A549 (cell line): ENCODE data around the gene KSR2.

Source experiments
- CHD4 ChIP-seq: fragments of 200-600 bp; sonication (generic); IDR thresholded peaks from 2 replicates; pipeline ENCODE4 v1.6.1; 2016; ENCODE audit warnings: antibody characterized with exemption, mild to moderate bottlenecking, borderline replicate concordance
- CTCF ChIP-seq: fragments of >200 bp; sonication (Bioruptor Twin); formaldehyde crosslinking; IDR thresholded peaks from 3 replicates; pipeline ENCODE4 v1.5.1; 2016
- EP300 ChIP-seq, 2 experiments: fragments of >200 bp; sonication (Bioruptor Twin); formaldehyde crosslinking; IDR thresholded peaks; 2 replicates in 1 of 2; 3 replicates in 1 of 2; pipeline ENCODE4 v1.6.1; 2016 to 2017
- GATA3 ChIP-seq: IDR thresholded peaks from 2 replicates; pipeline ENCODE4 v1.6.1; 2012; ENCODE audit warnings: borderline replicate concordance
- HMGXB4 ChIP-seq: fragments of 250-450 bp; sonication (Bioruptor Pico); IDR thresholded peaks from 2 replicates; pipeline ENCODE4 v1.5.0; 2021; ENCODE audit warnings: mild to moderate bottlenecking, moderate library complexity, borderline replicate concordance
- KDM5A ChIP-seq: fragments of 200-600 bp; sonication (generic); IDR thresholded peaks from 2 replicates; pipeline ENCODE4 v1.6.1; 2016; ENCODE audit warnings: antibody characterized with exemption, mild to moderate bottlenecking
- MAX ChIP-seq: IDR thresholded peaks from 2 replicates; pipeline ENCODE4 v1.6.1; 2012
- POLR2A ChIP-seq: IDR thresholded peaks from 2 replicates; pipeline ENCODE4 v1.6.1; 2012; ENCODE audit warnings: mild to moderate bottlenecking, low read length
- ZFP36 ChIP-seq: fragments of 450-650 bp; IDR thresholded peaks from 2 replicates; pipeline ENCODE4 v1.6.1; 2014; ENCODE audit warnings: borderline replicate concordance; ENCODE audit not compliant: partially characterized antibody

GRCh38 chr12:117789195-117789912 lies 179.4 kb downstream of the KSR2 start:
- TF ChIP-seq CHD4, result no peak
- TF ChIP-seq CTCF, result no peak
- no peak for TF ChIP-seq KDM5A
- no peak for TF ChIP-seq POLR2A
- TF ChIP-seq MAX, result no peak
- TF ChIP-seq HMGXB4, result no peak
- TF ChIP-seq GATA3, result no peak
- TF ChIP-seq ZFP36, result no peak
- TF ChIP-seq EP300 (IDR thresholded peaks at IDR 0.05), result no peak
